ENCODE results near the gene KCNT2.

The KCNT2 gene

DNA sequence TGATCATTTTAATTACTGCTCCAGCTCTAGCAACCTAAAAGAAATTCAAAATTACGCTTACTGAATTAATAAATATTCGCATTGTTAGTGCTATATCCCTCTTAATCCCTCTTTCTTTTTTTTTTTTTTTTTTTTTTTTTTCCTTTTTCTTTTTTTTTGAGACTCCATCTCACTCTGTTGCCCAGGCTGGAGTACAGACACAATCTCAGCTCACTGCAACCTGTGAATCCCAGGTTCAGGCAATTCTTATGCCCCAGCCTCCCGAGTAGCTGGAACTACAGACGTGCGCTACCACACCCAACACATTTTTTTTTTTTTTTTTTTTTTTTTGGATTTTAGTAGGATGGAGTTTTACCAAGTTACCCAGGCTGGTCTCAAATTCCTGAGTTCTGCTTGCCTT, 157.1 kb downstream of the KCNT2 start:
- Histone ChIP-seq H3K36me3 (ENCODE audit: control insufficient read depth, insufficient read depth, low read length) (no peaks in the 10 kb centered on the region), H3K27ac (ENCODE audit: low read depth, low read length) (peak overlapping the region; percentile 81), H3K27me3 (ENCODE audit: control insufficient read depth, insufficient read depth, low read length) (no peaks in the 10 kb centered on the region), H3K9ac (ENCODE audit: low read depth, low read length) (no peak overlapping the region), H3K9me3 (ENCODE audit: control insufficient read depth, insufficient read depth, low read length) (no peaks in the 10 kb centered on the region), H3K4me3 (ENCODE audit: low read depth, low read length) (no peak overlapping the region), H3K4me1 (ENCODE audit: control insufficient read depth, insufficient read depth, low read length) (peaks cover 50% of the 10 kb centered on the region)

DNA sequence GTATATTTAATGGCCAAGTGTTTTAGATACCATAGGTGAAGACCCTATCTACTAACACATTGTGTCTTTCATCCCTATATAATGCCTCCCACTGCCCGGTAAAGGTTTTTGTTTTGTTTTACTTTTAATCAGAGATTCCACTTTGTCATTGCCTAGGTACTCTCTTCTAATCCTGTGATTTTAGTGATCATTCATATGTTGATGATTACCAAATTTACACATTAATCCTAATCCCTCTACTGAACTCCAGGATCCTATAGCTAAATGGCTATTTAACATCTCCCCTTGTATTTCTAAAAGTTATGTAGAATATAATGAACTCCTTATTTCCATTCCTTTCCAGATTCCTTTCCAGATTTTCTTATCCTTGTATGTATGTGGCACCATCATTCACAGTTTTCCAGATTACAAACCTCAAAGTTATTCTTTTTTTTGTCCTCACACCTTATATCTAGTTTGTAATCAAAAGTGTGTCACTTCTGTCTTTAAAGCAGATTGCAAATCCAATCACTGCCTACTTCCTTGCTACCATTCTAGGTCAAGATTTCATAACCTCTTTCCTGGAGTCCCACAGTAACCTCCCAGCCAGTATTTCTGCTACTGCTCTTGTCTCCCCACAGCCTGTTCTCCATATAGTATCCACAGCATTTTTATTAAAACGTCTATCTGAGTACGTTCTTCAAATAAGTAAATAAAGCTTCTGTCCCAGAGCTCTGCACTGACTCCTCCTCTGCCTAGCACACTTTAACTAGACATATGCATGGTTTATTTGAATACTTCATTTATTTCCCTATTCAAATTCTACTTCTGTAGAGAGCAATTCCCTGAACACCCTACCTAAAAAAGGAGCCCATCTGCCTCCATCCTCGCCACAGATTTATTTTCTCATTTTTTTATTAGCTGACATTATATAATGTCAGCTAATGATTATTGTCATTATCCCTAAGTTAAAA, 157.8 kb downstream of the KCNT2 start:
- Histone ChIP-seq H3K9me3 (ENCODE audit: control insufficient read depth, insufficient read depth, low read length) (no peaks in the 10 kb centered on the region), H3K4me3 (ENCODE audit: low read depth, low read length) (peak overlapping the region; percentile 30; the same call in 1 of the 2 replicates), H3K9ac (ENCODE audit: low read depth, low read length) (no peak overlapping the region), H3K36me3 (ENCODE audit: control insufficient read depth, insufficient read depth, low read length) (no peaks in the 10 kb centered on the region), H3K27me3 (ENCODE audit: control insufficient read depth, insufficient read depth, low read length) (no peaks in the 10 kb centered on the region), H3K4me1 (ENCODE audit: control insufficient read depth, insufficient read depth, low read length) (peaks cover 50% of the 10 kb centered on the region), H3K27ac (ENCODE audit: low read depth, low read length) (peak overlapping the region; percentile 81)

DNA sequence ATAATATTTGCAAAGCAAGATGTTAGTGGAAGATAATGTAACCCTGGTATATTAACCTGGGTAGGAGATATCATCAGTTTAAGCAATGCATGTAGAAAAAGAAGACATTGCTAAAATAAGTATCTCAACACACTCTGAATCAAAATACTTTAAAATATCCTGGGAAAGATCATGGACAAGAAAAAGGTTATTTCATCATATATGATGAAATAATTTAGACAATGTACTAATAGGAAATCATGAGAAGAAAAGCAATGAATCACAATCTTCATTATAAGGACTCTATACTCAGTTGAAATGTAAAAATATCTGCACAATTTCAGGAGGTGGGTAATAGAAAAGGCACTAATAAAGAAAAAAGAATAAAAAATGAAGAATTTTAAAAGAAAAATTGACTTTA, 158.8 kb downstream of the KCNT2 start:
- Histone ChIP-seq H3K36me3 (ENCODE audit: control insufficient read depth, insufficient read depth, low read length) (no peaks in the 10 kb centered on the region), H3K27me3 (ENCODE audit: control insufficient read depth, insufficient read depth, low read length) (no peaks in the 10 kb centered on the region), H3K9ac (ENCODE audit: low read depth, low read length) (no peak overlapping the region), H3K4me3 (ENCODE audit: low read depth, low read length) (no peak overlapping the region), H3K27ac (ENCODE audit: low read depth, low read length) (no peak overlapping the region), H3K9me3 (ENCODE audit: control insufficient read depth, insufficient read depth, low read length) (no peaks in the 10 kb centered on the region), H3K4me1 (ENCODE audit: control insufficient read depth, insufficient read depth, low read length) (peaks cover 50% of the 10 kb centered on the region)

DNA sequence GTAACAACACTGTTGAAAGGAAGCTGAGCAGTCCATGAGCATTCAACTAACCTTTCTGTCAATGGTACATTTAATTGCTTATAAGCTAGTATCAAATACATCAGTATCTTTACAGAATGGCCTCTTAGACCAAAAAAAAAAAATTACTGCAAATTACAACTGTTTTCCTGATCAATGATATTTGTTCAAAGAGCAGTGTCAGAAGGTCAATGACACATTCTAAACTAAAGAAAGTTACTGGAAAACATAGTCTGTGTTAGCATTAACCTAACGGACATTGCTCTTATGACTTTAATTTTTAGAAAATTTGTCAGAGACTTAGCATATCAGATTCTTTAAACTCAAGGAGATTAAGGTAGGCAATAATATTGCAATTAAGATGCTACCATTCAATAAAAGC, 162.5 kb downstream of the KCNT2 start:
- H3K27me3 ChIP-seq (ENCODE audit: control insufficient read depth, insufficient read depth, low read length): no peaks in the 10 kb centered on the region
- no peak overlapping the region for H3K27ac ChIP-seq (ENCODE audit: low read depth, low read length)
- no peaks in the 10 kb centered on the region for H3K9me3 ChIP-seq (ENCODE audit: control insufficient read depth, insufficient read depth, low read length)
- no peak overlapping the region for H3K4me3 ChIP-seq (ENCODE audit: low read depth, low read length)
- H3K36me3 ChIP-seq (ENCODE audit: control insufficient read depth, insufficient read depth, low read length): no peaks in the 10 kb centered on the region
- no peak overlapping the region for H3K9ac ChIP-seq (ENCODE audit: low read depth, low read length)
- H3K4me1 ChIP-seq (ENCODE audit: control insufficient read depth, insufficient read depth, low read length): peaks cover 35% of the 10 kb centered on the region

DNA sequence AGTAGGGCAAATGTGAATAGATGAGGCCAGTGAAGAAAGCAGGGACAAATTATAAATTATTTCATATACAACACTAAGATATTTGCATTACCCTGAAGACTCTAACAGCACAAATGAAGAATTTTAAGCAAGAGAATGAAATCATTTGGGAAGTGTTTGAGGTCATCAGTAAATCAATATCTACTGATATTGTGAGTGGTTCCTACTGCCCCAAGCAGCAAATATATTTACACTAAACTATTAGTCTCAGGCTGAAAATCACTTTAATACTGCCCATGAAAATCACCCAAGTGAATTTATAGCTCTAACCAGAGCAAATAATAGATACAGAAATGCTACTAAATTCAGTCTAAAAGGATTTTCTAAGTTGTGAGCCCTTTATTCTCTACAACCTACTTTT, 163.6 kb downstream of the KCNT2 start:
- Histone ChIP-seq H3K36me3 (ENCODE audit: control insufficient read depth, insufficient read depth, low read length) (no peaks in the 10 kb centered on the region), H3K27me3 (ENCODE audit: control insufficient read depth, insufficient read depth, low read length) (no peaks in the 10 kb centered on the region), H3K4me1 (ENCODE audit: control insufficient read depth, insufficient read depth, low read length) (peaks cover 23% of the 10 kb centered on the region), H3K9me3 (ENCODE audit: control insufficient read depth, insufficient read depth, low read length) (no peaks in the 10 kb centered on the region), H3K4me3 (ENCODE audit: low read depth, low read length) (no peak overlapping the region), H3K27ac (ENCODE audit: low read depth, low read length) (no peak overlapping the region), H3K9ac (ENCODE audit: low read depth, low read length) (no peak overlapping the region)

DNA sequence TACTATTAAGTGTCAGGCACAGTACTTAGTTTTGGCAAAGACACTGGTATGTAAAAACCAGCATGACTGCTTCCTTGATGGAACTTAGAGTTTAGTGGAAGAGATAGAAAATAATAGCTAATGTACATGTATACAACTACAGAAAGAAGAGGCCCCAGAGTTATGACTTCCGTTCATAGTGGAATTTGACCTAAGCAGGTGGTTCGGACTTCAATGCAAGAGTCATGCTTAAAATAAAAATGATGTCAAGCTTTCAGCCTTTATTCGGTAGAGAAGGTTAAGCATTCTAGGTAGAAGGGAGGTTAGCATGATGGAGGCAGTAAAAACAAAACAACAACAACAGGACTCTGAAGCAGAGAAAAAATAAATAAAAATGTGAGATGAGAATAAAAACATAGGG, 165.9 kb downstream of the KCNT2 start:
- no peaks in the 10 kb centered on the region for H3K27me3 ChIP-seq (ENCODE audit: control insufficient read depth, insufficient read depth, low read length)
- no peak overlapping the region for H3K27ac ChIP-seq (ENCODE audit: low read depth, low read length)
- no peaks in the 10 kb centered on the region for H3K36me3 ChIP-seq (ENCODE audit: control insufficient read depth, insufficient read depth, low read length)
- peaks cover 3% of the 10 kb centered on the region; the same call in 1 of the 2 replicates for H3K4me1 ChIP-seq (ENCODE audit: control insufficient read depth, insufficient read depth, low read length)
- no peak overlapping the region for H3K4me3 ChIP-seq (ENCODE audit: low read depth, low read length)
- H3K9me3 ChIP-seq (ENCODE audit: control insufficient read depth, insufficient read depth, low read length): no peaks in the 10 kb centered on the region
- no peak overlapping the region for H3K9ac ChIP-seq (ENCODE audit: low read depth, low read length)

DNA sequence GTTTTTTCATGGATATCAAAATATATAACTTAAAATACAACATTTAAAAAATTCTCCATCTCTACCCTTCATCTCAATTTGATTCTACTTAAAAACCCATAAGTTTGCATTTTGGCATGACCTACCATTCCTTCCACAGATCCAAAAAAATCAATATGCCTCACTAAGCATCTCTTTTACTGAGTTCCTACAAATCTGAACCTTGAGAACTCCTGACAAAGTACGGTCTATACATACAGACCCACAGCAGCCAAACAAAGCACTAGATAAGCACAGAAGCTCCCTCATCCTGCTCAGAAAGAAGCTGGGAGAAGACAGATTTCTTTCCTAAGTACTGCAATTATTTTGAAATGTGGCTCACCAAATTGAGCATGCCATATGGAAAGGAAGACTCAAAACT, 167.5 kb downstream of the KCNT2 start:
- Histone ChIP-seq H3K9ac (ENCODE audit: low read depth, low read length) (no peak overlapping the region), H3K4me1 (ENCODE audit: control insufficient read depth, insufficient read depth, low read length) (no peaks in the 10 kb centered on the region), H3K4me3 (ENCODE audit: low read depth, low read length) (no peak overlapping the region), H3K9me3 (ENCODE audit: control insufficient read depth, insufficient read depth, low read length) (no peaks in the 10 kb centered on the region), H3K27me3 (ENCODE audit: control insufficient read depth, insufficient read depth, low read length) (no peaks in the 10 kb centered on the region), H3K27ac (ENCODE audit: low read depth, low read length) (peak overlapping the region; percentile 10), H3K36me3 (ENCODE audit: control insufficient read depth, insufficient read depth, low read length) (no peaks in the 10 kb centered on the region)

DNA sequence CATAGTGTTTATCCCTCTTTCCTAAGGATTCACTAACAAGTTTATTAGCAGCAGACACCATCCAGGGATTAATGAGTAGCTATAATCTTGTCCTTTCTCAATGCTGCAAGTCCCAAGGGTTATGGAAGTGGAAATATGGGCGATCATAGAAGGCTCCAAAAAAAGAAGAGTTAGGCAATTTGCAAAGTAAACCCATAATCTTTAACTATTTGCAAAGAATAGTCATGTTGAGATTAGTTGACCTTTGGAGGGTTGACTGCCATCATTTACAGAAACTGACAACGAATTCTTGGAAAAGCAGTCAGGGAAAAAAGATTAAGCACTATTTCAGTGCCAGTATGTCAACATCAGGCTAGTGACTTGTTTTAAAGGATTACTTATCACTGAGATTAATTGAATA, 169.9 kb downstream of the KCNT2 start:
- no peak overlapping the region for H3K4me3 ChIP-seq (ENCODE audit: low read depth, low read length)
- no peaks in the 10 kb centered on the region for H3K27me3 ChIP-seq (ENCODE audit: control insufficient read depth, insufficient read depth, low read length)
- no peaks in the 10 kb centered on the region for H3K9me3 ChIP-seq (ENCODE audit: control insufficient read depth, insufficient read depth, low read length)
- no peaks in the 10 kb centered on the region for H3K36me3 ChIP-seq (ENCODE audit: control insufficient read depth, insufficient read depth, low read length)
- H3K4me1 ChIP-seq (ENCODE audit: control insufficient read depth, insufficient read depth, low read length): no peaks in the 10 kb centered on the region
- H3K9ac ChIP-seq (ENCODE audit: low read depth, low read length): no peak overlapping the region
- no peak overlapping the region for H3K27ac ChIP-seq (ENCODE audit: low read depth, low read length)

DNA sequence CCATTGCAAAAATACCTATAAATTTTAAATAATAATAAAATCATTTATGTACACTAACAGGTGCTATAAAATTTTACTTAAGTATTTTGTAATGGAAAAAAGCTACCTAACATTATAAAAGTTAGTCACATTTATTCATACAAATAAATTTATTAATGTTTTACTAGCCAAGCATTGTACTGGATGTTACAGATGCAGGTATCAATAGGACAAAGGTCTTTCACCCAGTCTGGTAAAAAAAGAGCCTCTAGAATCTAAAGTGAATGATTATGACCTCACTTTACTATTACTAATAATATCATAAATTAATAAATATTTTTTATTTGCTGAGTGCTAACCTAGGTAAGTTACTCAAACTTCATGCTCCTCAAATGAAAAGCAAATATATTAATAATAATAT, 170.6 kb downstream of the KCNT2 start:
- H3K4me1 ChIP-seq (ENCODE audit: control insufficient read depth, insufficient read depth, low read length): no peaks in the 10 kb centered on the region
- no peaks in the 10 kb centered on the region for H3K9me3 ChIP-seq (ENCODE audit: control insufficient read depth, insufficient read depth, low read length)
- H3K4me3 ChIP-seq (ENCODE audit: low read depth, low read length): no peak overlapping the region
- H3K36me3 ChIP-seq (ENCODE audit: control insufficient read depth, insufficient read depth, low read length): no peaks in the 10 kb centered on the region
- H3K9ac ChIP-seq (ENCODE audit: low read depth, low read length): no peak overlapping the region
- H3K27me3 ChIP-seq (ENCODE audit: control insufficient read depth, insufficient read depth, low read length): no peaks in the 10 kb centered on the region
- no peak overlapping the region for H3K27ac ChIP-seq (ENCODE audit: low read depth, low read length)

DNA sequence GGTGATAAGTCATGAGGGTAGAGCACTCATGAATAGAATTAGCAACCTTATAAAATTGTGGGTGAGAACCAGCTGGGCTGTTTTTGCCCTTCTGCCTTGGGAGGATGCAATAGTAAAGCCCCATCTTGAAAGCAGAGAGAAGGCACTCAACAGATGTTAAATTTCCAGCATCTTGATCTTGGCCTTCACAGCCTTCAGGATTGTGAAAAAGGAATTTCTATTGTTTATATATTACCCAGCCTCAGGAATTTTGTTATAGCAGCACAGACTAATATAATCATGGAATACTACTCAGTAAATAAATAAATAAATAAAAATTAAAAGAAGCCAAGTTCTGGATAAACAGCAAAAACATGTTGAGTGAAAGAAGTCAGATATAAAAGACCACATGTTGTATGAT, 175.2 kb downstream of the KCNT2 start:
- Histone ChIP-seq H3K9ac (ENCODE audit: low read depth, low read length) (no peak overlapping the region), H3K9me3 (ENCODE audit: control insufficient read depth, insufficient read depth, low read length) (no peaks in the 10 kb centered on the region), H3K36me3 (ENCODE audit: control insufficient read depth, insufficient read depth, low read length) (peaks cover 5% of the 10 kb centered on the region; the same call in 1 of the 2 replicates), H3K4me3 (ENCODE audit: low read depth, low read length) (no peak overlapping the region), H3K4me1 (ENCODE audit: control insufficient read depth, insufficient read depth, low read length) (no peaks in the 10 kb centered on the region), H3K27me3 (ENCODE audit: control insufficient read depth, insufficient read depth, low read length) (no peaks in the 10 kb centered on the region), H3K27ac (ENCODE audit: low read depth, low read length) (no peak overlapping the region)

DNA sequence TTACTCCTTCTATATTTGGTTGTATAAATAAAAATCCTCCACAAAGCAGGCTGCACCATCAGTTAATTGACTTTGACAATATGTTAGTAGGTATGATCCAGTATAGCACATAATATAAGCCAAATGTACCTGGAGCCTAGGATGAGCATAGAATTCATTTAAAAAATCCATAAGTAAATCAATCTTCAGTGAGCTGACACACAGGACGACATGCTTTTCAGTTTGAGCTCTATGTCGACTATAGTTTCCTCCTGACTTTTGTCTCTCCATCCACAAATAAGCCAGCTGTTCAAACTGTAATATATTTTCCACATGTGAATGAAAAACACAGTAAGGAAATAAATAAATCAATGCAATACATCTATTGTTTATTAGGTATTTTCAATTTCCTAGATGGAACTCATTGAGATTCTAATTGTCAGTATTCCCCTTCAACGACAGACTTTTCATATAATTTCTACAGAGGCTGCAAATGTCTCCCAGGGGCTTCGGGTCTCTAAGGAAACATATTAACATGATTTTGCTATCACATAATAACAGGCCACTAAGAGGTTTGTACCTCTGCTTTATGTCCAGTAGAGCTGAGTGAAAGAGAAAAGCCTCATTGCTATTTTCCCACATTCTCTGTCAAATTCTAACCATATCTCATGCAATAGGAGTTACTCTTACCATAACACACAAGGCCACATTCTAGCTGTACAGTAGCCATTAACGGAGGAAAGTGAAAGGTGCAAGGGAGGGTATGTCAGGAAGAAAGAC, 180.1 kb downstream of the KCNT2 start:
- Histone ChIP-seq H3K36me3 (ENCODE audit: control insufficient read depth, insufficient read depth, low read length) (peaks cover 31% of the 10 kb centered on the region), H3K4me3 (ENCODE audit: low read depth, low read length) (no peak overlapping the region), H3K4me1 (ENCODE audit: control insufficient read depth, insufficient read depth, low read length) (no peaks in the 10 kb centered on the region), H3K27ac (ENCODE audit: low read depth, low read length) (no peak overlapping the region), H3K9me3 (ENCODE audit: control insufficient read depth, insufficient read depth, low read length) (no peaks in the 10 kb centered on the region), H3K9ac (ENCODE audit: low read depth, low read length) (no peak overlapping the region), H3K27me3 (ENCODE audit: control insufficient read depth, insufficient read depth, low read length) (no peaks in the 10 kb centered on the region)
